ENCODE data around the gene PRRX2.

DNA sequence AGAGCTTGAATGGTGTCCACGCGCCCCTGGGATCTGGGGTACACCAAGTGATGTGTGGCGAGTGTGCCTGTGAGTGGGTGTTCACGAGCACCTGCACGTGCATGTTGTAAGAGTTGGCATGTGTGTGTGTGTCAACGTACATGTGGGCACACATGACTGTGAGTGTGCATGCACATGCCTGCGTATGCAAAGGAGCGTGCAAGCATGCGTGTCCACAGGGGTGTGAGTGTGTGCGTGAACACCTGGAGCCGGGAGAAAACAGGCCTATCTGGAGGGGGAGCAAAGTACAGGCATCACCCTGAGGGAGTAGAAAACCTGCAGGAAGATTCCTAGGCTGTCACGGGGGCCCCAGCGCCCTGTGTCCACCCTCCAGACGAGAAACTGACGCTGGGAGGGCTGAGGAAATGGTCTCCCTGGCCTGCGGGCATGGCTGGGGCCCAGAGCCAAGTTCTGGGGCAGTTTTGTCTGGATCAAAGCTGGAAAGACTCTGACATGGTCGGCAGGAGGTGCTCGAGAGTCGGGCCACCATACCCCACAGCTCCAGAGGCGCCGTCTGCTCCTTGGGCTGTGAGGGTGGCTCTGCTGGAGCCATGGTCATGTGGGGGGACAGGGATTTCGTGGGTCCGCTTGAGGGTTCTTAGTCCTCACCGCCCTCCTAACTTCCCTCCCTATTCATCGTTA is 55.6 kb downstream of the PRRX2 start:
- TF ChIP-seq ZFHX2 (tag by site-specific recombination; conservative IDR thresholded peaks at IDR 0.05) (no peak), WT1 (tag by site-specific recombination; IDR thresholded peaks at IDR 0.05) (no peak), ZNF473 (tag by site-specific recombination; IDR thresholded peaks at IDR 0.05) (no peak), YY2 (tag by site-specific recombination; IDR thresholded peaks at IDR 0.05) (no peak), ZNF239 (tag by site-specific recombination; IDR thresholded peaks at IDR 0.05) (no peak)
- TF ChIP-seq, protein P1, sequence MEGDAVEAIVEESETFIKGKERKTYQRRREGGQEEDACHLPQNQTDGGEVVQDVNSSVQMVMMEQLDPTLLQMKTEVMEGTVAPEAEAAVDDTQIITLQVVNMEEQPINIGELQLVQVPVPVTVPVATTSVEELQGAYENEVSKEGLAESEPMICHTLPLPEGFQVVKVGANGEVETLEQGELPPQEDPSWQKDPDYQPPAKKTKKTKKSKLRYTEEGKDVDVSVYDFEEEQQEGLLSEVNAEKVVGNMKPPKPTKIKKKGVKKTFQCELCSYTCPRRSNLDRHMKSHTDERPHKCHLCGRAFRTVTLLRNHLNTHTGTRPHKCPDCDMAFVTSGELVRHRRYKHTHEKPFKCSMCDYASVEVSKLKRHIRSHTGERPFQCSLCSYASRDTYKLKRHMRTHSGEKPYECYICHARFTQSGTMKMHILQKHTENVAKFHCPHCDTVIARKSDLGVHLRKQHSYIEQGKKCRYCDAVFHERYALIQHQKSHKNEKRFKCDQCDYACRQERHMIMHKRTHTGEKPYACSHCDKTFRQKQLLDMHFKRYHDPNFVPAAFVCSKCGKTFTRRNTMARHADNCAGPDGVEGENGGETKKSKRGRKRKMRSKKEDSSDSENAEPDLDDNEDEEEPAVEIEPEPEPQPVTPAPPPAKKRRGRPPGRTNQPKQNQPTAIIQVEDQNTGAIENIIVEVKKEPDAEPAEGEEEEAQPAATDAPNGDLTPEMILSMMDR (tag by site-specific recombination; IDR thresholded peaks at IDR 0.05) = no peak
- TF ChIP-seq, protein P2, sequence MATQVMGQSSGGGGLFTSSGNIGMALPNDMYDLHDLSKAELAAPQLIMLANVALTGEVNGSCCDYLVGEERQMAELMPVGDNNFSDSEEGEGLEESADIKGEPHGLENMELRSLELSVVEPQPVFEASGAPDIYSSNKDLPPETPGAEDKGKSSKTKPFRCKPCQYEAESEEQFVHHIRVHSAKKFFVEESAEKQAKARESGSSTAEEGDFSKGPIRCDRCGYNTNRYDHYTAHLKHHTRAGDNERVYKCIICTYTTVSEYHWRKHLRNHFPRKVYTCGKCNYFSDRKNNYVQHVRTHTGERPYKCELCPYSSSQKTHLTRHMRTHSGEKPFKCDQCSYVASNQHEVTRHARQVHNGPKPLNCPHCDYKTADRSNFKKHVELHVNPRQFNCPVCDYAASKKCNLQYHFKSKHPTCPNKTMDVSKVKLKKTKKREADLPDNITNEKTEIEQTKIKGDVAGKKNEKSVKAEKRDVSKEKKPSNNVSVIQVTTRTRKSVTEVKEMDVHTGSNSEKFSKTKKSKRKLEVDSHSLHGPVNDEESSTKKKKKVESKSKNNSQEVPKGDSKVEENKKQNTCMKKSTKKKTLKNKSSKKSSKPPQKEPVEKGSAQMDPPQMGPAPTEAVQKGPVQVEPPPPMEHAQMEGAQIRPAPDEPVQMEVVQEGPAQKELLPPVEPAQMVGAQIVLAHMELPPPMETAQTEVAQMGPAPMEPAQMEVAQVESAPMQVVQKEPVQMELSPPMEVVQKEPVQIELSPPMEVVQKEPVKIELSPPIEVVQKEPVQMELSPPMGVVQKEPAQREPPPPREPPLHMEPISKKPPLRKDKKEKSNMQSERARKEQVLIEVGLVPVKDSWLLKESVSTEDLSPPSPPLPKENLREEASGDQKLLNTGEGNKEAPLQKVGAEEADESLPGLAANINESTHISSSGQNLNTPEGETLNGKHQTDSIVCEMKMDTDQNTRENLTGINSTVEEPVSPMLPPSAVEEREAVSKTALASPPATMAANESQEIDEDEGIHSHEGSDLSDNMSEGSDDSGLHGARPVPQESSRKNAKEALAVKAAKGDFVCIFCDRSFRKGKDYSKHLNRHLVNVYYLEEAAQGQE (tag by site-specific recombination; IDR thresholded peaks at IDR 0.05) = no peak

All from HEK293 (cell line).